ENCODE measurements around the gene SLX4.
"Not testable (repeated sequence)": the region's sequence is repeated elsewhere in the genome, so short reads cannot be mapped to it uniquely, and the experiment has no call there.

SLX4 gene

GRCh38 chr16:3642397-3643094 lies 31.1 kb upstream of the SLX4 start:
- no peak for DNase-seq (ENCODE audit: low read depth in 2 of 3, low spot score in 2 of 3)

GRCh38 chr16:3641801-3642396 lies 30.5 kb upstream of the SLX4 start:
- DNase-seq (ENCODE audit: low read depth in 2 of 3, low spot score in 2 of 3): no peak

- DNase-seq (ENCODE audit: low read depth in 2 of 3, low spot score in 2 of 3): no peak
Measured at GRCh38 chr16:3640632-3641501, 29.5 kb upstream of the SLX4 start.

- no peak for DNase-seq (ENCODE audit: low read depth in 2 of 3, low spot score in 2 of 3)
Measured at GRCh38 chr16:3640207-3640606, 28.8 kb upstream of the SLX4 start.

GRCh38 chr16:3638916-3639644 lies 27.7 kb upstream of the SLX4 start:
- DNase-seq (ENCODE audit: low read depth in 2 of 3, low spot score in 2 of 3): no peak

GRCh38 chr16:3637371-3637923 lies 26.0 kb upstream of the SLX4 start:
- no peak for DNase-seq (ENCODE audit: low read depth in 2 of 3, low spot score in 2 of 3)

GRCh38 chr16:3625911-3626732 lies 14.7 kb upstream of the SLX4 start:
- DNase-seq (ENCODE audit: low read depth in 2 of 3, low spot score in 2 of 3): no peak

GRCh38 chr16:3625331-3625730 lies 13.9 kb upstream of the SLX4 start:
- no peak for DNase-seq (ENCODE audit: low read depth in 2 of 3, low spot score in 2 of 3)

- no peak for DNase-seq (ENCODE audit: low read depth in 2 of 3, low spot score in 2 of 3)
Measured at GRCh38 chr16:3623642-3624041, 12.2 kb upstream of the SLX4 start.

GRCh38 chr16:3618769-3619141 lies 7.3 kb upstream of the SLX4 start:
- no peak for DNase-seq (ENCODE audit: low read depth in 2 of 3, low spot score in 2 of 3)

GRCh38 chr16:3612510-3613466 lies 1.4 kb upstream of the SLX4 start:
- DNase-seq (ENCODE audit: low read depth in 2 of 3, low spot score in 2 of 3): no peak

- DNase-seq (ENCODE audit: low read depth in 2 of 3, low spot score in 2 of 3): no peak
Measured at GRCh38 chr16:3610698-3611145, 684 bp downstream of the SLX4 start.

- DNase-seq (ENCODE audit: low read depth in 2 of 3, low spot score in 2 of 3): no peak
Measured at GRCh38 chr16:3609895-3610697, 1.3 kb downstream of the SLX4 start.

GRCh38 chr16:3608976-3609375 lies 2.4 kb downstream of the SLX4 start:
- DNase-seq (ENCODE audit: low read depth in 2 of 3, low spot score in 2 of 3): not testable (repeated sequence)

- no peak for DNase-seq (ENCODE audit: low read depth in 2 of 3, low spot score in 2 of 3)
Measured at GRCh38 chr16:3608069-3608468, 3.3 kb downstream of the SLX4 start.

- no peak for DNase-seq (ENCODE audit: low read depth in 2 of 3, low spot score in 2 of 3)
Measured at GRCh38 chr16:3607634-3608033, 3.8 kb downstream of the SLX4 start.

- no peak for DNase-seq (ENCODE audit: low read depth in 2 of 3, low spot score in 2 of 3)
Measured at GRCh38 chr16:3607161-3607560, 4.2 kb downstream of the SLX4 start.

- no peak for DNase-seq (ENCODE audit: low read depth in 2 of 3, low spot score in 2 of 3)
Measured at GRCh38 chr16:3606441-3606840, 5.0 kb downstream of the SLX4 start.
